GM21619 (cell line): ENCODE results near the gene ADRM1.

Source experiments
- ATAC-seq: cut with Tn5 transposase; IDR thresholded peaks from one replicate; pipeline ENCODE4 v1.9.1; 2021; ENCODE audit not compliant: unreplicated experiment

Gene ADRM1

DNA sequence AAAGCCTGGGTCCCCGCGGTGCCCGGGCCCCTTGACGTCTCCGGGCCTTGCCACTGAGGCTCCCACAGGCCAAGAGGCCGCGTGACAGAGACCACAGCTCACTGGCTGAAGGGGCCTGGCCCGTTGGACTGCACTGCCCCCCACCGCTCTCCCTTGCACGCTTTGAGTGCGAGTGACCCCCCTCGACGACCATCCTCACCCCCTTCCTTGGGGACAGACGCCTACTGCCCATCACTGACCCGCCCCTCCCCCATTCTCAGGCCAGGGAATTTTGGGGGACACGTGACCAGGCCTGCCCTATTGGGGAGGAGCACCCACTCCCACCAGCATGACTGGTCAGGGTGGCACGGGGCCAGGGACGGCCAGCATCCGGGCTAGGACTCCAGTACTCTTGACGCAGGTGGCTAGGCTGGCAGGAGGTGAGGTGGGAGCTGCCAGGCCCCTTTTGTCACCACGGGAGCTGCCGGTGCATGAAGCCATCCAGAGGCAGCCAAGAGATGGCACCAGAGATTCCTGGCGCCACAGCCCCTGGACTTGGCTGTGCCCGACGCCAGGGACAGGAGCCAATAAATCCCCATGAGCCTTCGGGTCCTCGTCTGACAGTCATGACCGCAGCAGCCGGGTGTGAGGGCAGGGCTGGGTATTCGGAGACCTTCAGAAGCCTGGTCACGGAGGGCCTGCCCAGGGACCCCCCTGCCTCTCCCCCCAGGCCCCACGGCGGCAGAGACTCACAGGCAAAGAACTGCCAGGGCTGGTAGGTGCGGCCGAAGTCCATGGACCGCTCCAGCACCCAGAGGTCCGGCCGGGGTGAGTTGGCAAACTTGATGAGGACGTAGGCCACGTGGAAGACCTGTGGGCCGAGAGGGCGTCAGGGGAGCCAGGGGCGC lies 49.8 kb downstream of the ADRM1 start:
- no peak for ATAC-seq

DNA sequence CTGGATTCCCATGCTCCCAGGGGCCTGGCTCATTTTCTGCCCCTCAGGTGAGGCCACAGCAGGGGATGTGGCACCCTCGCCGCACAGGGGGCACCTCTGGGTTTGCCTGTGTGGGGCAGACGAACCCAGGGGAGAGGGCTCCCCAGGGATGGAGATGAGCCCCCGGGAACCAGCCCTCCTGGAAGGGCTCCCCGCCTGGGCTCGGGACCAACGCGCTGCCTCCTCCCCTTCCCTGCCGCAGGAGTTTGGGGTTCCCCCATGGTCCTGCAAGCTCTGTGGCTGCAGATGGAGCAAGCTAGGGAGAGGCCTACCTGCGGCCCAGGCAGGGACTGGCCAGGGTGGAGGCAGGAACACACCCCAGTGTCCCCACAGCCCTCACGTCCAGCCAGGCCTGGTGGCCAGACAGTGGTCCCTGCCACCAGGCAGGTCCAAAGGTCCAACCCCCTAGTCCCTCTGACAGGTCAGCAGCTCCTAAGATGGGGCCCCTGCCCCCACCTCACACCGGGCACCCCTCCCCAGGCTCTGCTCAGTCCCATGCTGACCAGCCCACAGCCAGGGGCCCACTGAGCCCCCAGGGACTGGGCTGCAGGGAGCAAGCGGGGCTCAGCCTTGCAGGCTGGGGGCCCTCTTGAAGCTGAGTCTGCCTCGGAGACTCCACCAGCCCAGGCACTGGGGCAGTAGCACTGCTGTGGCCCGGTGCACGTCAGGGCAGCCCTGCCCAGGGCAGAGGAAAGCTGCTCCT lies 50.7 kb downstream of the ADRM1 start:
- no peak for ATAC-seq

DNA sequence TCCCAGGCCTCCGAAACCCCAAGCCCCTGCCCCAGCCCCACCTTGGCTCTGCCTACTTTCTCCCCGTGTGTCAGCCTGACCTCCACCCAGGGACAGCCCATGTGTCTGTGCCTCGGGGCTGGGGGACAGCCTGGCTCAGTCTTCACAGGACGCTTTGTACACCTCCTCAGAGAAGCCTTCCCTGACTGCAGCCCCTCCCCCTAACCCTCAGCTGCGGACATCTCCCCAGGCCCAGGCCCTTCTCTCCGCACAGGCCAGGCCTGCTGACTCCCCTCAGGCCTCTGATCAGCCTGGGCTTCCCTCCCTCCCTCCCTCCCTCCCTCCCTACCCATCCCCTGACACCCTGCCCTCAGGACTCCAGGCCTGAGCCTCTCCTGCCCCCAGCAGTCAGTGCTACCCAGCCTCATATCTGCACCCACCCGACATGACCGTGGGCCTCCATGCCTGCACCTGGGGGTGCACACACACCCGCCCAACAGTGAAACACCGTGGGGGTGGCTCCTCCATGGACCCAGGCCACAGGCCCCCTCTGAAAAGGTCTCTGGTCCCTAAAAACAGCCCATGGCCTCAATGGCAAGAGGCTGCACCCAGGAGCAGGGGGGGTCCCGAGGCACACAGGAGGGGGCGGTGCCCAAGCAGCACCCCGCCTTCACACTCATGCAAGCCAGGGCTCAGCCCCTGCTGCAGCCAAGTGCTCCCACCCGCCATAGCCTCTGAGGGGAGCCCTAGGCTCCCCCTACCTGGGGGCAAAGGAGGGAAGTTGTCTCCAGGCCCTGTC lies 51.4 kb downstream of the ADRM1 start:
- ATAC-seq: no peak

DNA sequence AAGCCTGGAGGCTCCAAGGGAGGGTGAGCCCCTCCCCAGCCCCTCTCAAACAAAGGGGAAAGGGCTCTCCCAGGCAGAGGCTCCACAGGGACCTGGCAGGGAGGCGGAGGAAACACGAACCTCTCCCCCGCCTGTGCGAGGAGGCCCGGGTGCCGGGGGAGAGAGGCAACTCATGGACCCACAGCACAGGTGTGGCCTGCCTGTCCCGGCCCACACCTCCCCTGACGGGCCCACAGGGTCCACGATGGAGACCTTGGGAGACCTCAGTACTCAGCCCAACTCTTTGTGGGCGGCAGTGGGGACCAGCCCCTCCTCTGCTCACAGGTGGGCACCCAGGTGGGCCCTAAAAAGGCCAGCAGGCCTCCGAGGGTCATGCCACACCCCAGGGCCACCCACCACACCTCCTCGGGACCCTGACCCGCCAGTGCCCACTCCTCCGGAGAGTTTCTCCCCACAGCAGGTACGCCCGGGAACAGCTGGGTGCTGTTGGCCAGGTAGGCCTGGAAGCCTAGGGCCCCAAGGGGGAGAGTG lies 52.1 kb downstream of the ADRM1 start:
- no peak for ATAC-seq

DNA sequence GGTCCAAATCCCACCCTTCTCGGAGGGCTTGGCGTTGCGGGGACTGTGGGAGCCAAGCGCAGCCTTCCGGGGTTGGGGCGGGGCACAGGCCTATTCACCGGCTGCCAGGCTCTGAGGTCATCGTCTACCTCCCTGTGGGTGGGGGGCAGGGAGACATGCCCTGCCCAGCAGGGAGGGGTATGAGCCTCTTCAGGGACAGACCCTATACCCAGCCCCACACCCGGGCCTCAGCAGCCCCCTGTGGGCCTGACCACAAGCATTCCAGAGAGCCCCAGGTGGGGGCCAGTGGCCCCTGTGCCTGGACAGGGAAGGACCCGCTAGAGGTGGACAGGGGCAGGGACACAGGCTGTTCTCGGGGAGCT lies 52.7 kb downstream of the ADRM1 start:
- no peak for ATAC-seq

DNA sequence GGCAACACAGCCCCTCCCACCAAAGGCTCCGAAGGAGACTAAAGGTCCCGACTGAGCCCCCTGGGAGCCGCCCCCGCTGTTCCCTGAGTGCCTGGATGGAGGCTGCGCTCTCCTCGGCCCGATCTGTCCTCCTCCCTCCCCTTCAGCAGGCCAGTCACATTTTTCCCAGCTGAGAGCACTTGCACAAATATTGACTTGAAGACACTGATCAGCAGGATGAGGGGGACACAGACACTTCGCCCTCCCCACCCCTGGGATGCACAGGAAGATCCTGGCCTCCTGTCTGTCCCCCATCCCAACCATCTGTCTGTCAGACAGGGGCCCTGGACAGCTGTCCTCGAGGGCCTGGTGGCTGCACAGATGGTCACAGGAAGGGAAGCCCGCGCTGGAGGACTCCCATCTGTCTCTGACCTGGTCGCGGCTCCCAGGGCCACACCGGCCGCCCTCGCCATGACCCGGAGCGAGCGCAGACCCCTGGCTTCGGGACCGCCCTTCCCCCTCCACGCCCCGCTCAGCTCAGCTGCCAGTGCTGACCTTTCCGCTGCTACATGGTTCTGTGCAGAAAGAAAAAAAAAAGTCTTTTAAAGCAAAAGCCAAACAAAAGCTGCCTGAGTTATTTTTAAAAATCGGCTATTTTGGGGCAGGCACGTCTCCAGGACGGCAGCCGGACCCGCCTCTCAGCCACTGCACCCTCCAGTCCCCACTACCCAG lies 53.2 kb downstream of the ADRM1 start:
- no peak for ATAC-seq

DNA sequence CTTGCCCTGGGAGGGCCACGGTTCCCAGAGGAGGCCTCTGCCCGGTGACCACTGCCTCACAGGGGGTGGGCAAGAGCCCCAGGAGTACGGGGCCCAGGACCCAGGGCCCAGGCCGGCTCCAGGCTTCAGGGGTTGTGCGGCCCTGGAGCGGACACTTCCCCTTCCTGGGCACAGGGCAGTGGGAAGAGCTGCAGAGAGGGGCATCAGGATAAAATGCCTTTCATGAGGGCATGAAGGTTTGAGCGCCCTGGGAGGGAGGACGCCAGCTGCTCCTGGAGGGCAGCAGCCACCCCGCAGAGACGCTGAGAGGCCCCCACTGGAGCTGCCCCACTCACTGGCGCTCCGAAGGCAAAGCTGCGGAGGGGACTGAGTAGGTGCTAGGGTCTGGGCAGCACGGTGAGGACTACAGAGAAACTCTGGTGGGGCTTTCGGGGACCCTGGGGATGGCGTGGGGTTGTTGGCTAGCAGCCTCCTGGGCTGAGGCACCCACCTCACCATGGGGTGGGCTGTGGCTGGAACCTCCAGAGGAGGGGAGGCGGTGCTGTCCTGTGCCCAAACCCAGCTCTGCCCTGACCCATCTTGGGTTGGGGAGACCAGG lies 53.9 kb downstream of the ADRM1 start:
- ATAC-seq: no peak

DNA sequence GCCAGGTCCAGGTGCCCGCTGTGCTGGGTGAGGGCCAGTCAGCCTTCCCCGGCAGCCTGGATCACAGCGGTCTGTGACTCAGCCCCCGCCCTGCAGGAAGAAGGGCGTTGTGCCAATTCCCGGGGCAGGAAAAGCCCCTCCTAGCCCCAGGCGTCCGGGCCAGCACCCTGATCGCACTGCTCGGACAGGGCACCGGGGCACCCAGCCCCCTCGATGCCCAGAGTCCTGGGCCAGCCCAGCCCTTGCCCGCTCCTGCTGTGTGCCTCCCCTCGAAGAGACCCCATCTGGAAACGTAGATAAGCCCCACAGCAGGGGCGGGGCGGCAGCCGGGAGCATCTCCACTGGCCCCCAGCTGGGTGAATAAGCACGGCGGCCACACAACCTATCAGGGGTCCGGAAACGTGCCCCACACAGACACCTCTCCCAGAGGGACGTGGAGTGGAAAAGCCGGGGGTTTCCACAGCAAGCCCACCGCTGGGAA lies 54.4 kb downstream of the ADRM1 start:
- no peak for ATAC-seq

DNA sequence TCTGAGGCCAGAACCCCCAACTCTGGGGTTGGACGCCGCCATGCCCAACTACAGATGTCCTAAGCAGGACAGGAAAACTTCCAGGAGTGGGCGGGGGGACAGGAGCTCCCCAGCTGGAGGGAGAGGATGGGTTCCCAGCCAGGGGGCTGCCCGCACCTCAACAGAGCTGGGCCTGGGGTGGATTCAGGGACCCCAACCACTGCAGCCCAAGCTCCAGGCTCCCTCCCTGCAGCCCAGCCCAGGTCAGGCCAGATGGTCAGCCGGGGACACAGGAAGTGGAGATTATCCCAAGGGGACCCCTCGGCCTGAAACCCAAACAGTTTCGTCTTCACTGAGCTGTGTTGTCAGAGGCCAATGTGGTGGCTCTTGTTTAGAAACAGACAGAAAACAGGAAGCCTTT lies 54.9 kb downstream of the ADRM1 start:
- ATAC-seq: no peak
